ENCODE results near the gene BRSK1. TPM values are rescaled to one million over a fixed set of nuclear protein-coding genes. Genes with fewer than 3 reads are reported as not detected.

BRSK1 gene
- total RNA-seq, 1 experiment from 2014 or later: 8.7 TPM

- no peak overlapping the region for H3K27ac ChIP-seq (ENCODE audit: low read length)
- peaks cover 27% of the 10 kb centered on the region for H3K4me1 ChIP-seq (ENCODE audit: insufficient read depth, low read length)
- H3K36me3 ChIP-seq (ENCODE audit: low read depth, low read length): no peaks in the 10 kb centered on the region
- BruUV-seq (replicated peaks): no TSS peak
- POLR2A ChIA-PET (ENCODE audit: unreplicated experiment): interaction anchor here (0.6 kb wide), 1 partner anchor 13 kb away, joined by 3 read pairs; no protein-coding TSS in a partner anchor
- DNase-seq (no peak), ATAC-seq (no peak)
- H3K4me3 ChIP-seq (ENCODE audit: low read length): no peak overlapping the region; the same call in 1 of the 2 replicates
- peaks cover 11% of the 10 kb centered on the region for H3K79me2 ChIP-seq (ENCODE audit: low read length)
- no peaks in the 10 kb centered on the region for H3F3A ChIP-seq (ENCODE audit: low read length, unreplicated experiment)
- H3K9ac ChIP-seq (ENCODE audit: low read length): no peak overlapping the region
- H2AFZ ChIP-seq (ENCODE audit: low read length): no peak overlapping the region
- no peaks in the 10 kb centered on the region for H3K27me3 ChIP-seq (ENCODE audit: low read length)
- no peak for TF ChIP-seq EZH2phosphoT487 (IDR thresholded peaks at IDR 0.05; ENCODE audit: borderline replicate concordance, low read length)
- TF ChIP-seq EZH2 (IDR thresholded peaks at IDR 0.05; ENCODE audit: low read length, unreplicated experiment): no peak
- TF ChIP-seq, protein P1, sequence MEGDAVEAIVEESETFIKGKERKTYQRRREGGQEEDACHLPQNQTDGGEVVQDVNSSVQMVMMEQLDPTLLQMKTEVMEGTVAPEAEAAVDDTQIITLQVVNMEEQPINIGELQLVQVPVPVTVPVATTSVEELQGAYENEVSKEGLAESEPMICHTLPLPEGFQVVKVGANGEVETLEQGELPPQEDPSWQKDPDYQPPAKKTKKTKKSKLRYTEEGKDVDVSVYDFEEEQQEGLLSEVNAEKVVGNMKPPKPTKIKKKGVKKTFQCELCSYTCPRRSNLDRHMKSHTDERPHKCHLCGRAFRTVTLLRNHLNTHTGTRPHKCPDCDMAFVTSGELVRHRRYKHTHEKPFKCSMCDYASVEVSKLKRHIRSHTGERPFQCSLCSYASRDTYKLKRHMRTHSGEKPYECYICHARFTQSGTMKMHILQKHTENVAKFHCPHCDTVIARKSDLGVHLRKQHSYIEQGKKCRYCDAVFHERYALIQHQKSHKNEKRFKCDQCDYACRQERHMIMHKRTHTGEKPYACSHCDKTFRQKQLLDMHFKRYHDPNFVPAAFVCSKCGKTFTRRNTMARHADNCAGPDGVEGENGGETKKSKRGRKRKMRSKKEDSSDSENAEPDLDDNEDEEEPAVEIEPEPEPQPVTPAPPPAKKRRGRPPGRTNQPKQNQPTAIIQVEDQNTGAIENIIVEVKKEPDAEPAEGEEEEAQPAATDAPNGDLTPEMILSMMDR (conservative IDR thresholded peaks at IDR 0.05; ENCODE audit: low read depth, low read length): no peak
- H3K9me3 ChIP-seq (ENCODE audit: low read length): no peaks in the 10 kb centered on the region
- H3K4me2 ChIP-seq (ENCODE audit: low read length): peak overlapping the region; percentile 97
- H3K9me2 ChIP-seq (replicated peaks; ENCODE audit: low read length): no peaks in the 10 kb centered on the region
- H4K20me1 ChIP-seq (ENCODE audit: low read length): no peaks in the 10 kb centered on the region
- CTCF ChIA-PET: interaction anchor here (0.5 to 0.7 kb wide), 2 partner anchors 14 to 42 kb away, joined by 3 to 12 read pairs; partner anchors contain the start of gene TMEM238
- intact Hi-C loops (cut with micrococcal nuclease): no loop called here
Observed at GRCh38 chr19:55341595-55342531, 58.1 kb downstream of the BRSK1 start.

- no peaks in the 10 kb centered on the region for H3K9me2 ChIP-seq (replicated peaks; ENCODE audit: low read length)
- H3K9ac ChIP-seq (ENCODE audit: low read length): no peak overlapping the region
- H3K36me3 ChIP-seq (ENCODE audit: low read depth, low read length): no peaks in the 10 kb centered on the region; the same call in 1 of the 2 replicates
- no peak for DNase-seq
- intact Hi-C loops (cut with micrococcal nuclease): no loop called here
- H3K4me3 ChIP-seq (ENCODE audit: low read length): no peak overlapping the region
- TF ChIP-seq EZH2phosphoT487 (IDR thresholded peaks at IDR 0.05; ENCODE audit: borderline replicate concordance, low read length) (no peak), EZH2 (IDR thresholded peaks at IDR 0.05; ENCODE audit: low read length, unreplicated experiment) (no peak)
- TF ChIP-seq, protein P1 (conservative IDR thresholded peaks at IDR 0.05; ENCODE audit: low read depth, low read length): no peak
- BruUV-seq (replicated peaks): no TSS peak
- peaks cover 11% of the 10 kb centered on the region for H3K79me2 ChIP-seq (ENCODE audit: low read length)
- no peak overlapping the region for H3K4me2 ChIP-seq (ENCODE audit: low read length)
- H4K20me1 ChIP-seq (ENCODE audit: low read length): no peaks in the 10 kb centered on the region
- H3K27me3 ChIP-seq (ENCODE audit: low read length): no peaks in the 10 kb centered on the region
- no peak overlapping the region for H2AFZ ChIP-seq (ENCODE audit: low read length)
- no peak overlapping the region for H3K27ac ChIP-seq (ENCODE audit: low read length)
- no peaks in the 10 kb centered on the region for H3K9me3 ChIP-seq (ENCODE audit: low read length)
- ChIA-PET POLR2A (ENCODE audit: unreplicated experiment) (no interaction called here), CTCF (no interaction called here)
- peaks cover 18% of the 10 kb centered on the region for H3K4me1 ChIP-seq (ENCODE audit: insufficient read depth, low read length)
- no peak for ATAC-seq
- H3F3A ChIP-seq (ENCODE audit: low read length, unreplicated experiment): no peaks in the 10 kb centered on the region
Observed at GRCh38 chr19:55344444-55344843, 60.6 kb downstream of the BRSK1 start.

All from PC-3 (cell line).